HG03520 (cell line): ENCODE data around the gene TDP1.

ENCODE experiments used
- ATAC-seq: cut with Tn5 transposase; IDR thresholded peaks from one replicate; pipeline ENCODE4 v1.9.1; 2021; ENCODE audit warnings: mild to moderate bottlenecking, moderate library complexity; ENCODE audit not compliant: unreplicated experiment

Gene TDP1

GRCh38 chr14:89936654-89937185 lies 19.0 kb upstream of the TDP1 start:
- no peak for ATAC-seq

GRCh38 chr14:89941830-89942377 lies 13.8 kb upstream of the TDP1 start:
- no peak for ATAC-seq

GRCh38 chr14:89947344-89947743 lies 8.4 kb upstream of the TDP1 start:
- ATAC-seq, result no peak

- ATAC-seq, result no peak
Measured at GRCh38 chr14:89952576-89952975, 3.2 kb upstream of the TDP1 start.

GRCh38 chr14:89953602-89954001 lies 2.1 kb upstream of the TDP1 start:
- ATAC-seq, result no peak

GRCh38 chr14:89954070-89955021 lies 1.4 kb upstream of the TDP1 start, which contains the start of gene EFCAB11:
Gene EFCAB11 (minus strand): TSS chr14:89954730. CDS start chr14:89954660, 70 bp downstream.
- ATAC-seq, result peak; percentile 79

- peak; percentile 2 for ATAC-seq
Measured at GRCh38 chr14:89955022-89955744, 544 bp upstream of the TDP1 start.

- ATAC-seq, result no peak
Measured at GRCh38 chr14:89956661-89957009, 908 bp downstream of the TDP1 start.

GRCh38 chr14:89957376-89957775 lies 1.6 kb downstream of the TDP1 start:
- ATAC-seq, result no peak

GRCh38 chr14:89957791-89958190 lies 2.1 kb downstream of the TDP1 start:
- ATAC-seq, result no peak

- ATAC-seq, result no peak
Measured at GRCh38 chr14:89958966-89959365, 3.2 kb downstream of the TDP1 start.

- ATAC-seq, result no peak
Measured at GRCh38 chr14:89959853-89960445, 4.2 kb downstream of the TDP1 start.

GRCh38 chr14:89960914-89961313 lies 5.2 kb downstream of the TDP1 start:
- ATAC-seq, result no peak

- no peak for ATAC-seq
Measured at GRCh38 chr14:89963288-89963978, 7.7 kb downstream of the TDP1 start.

- ATAC-seq, result no peak
Measured at GRCh38 chr14:89965839-89966238, 10.1 kb downstream of the TDP1 start.

GRCh38 chr14:89973234-89973823 lies 17.6 kb downstream of the TDP1 start:
- ATAC-seq, result no peak

GRCh38 chr14:89977668-89978067 lies 21.9 kb downstream of the TDP1 start:
- no peak for ATAC-seq

GRCh38 chr14:89978656-89979055 lies 22.9 kb downstream of the TDP1 start:
- no peak for ATAC-seq

- ATAC-seq, result no peak
Measured at GRCh38 chr14:89983375-89983774, 27.6 kb downstream of the TDP1 start.
